OCI-LY1 (cell line): ENCODE data around the gene PHACTR2.

Source experiments
- H2AFZ ChIP-seq: fragments of 200-600 bp; sonication (generic), shearing (Covaris generic); 2 replicates; pipeline ENCODE4 v1.6.0; 2014; ENCODE audit warnings: antibody characterized with exemption, mild to moderate bottlenecking, low read length
- H3F3A ChIP-seq: fragments of 200-600 bp; sonication (generic), shearing (Covaris generic); 2 replicates; pipeline ENCODE4 v1.6.0; 2014; ENCODE audit warnings: mild to moderate bottlenecking, antibody characterized with exemption, low read length, moderate library complexity; ENCODE audit not compliant: insufficient read depth
- H3K27ac ChIP-seq: fragments of 200-600 bp; sonication (generic); 2 replicates; pipeline ENCODE4 v1.5.1; 2014; ENCODE audit warnings: low read length, mixed run types, mild to moderate bottlenecking, low read depth; ENCODE audit not compliant: poor library complexity, severe bottlenecking
- H3K27me3 ChIP-seq: fragments of 200-600 bp; sonication (generic); 2 replicates; pipeline ENCODE4 v1.6.0; 2014; ENCODE audit warnings: antibody characterized with exemption, mild to moderate bottlenecking, low read length, moderate library complexity; ENCODE audit not compliant: insufficient read depth
- H3K36me3 ChIP-seq: fragments of 200-600 bp; sonication (generic); 2 replicates; pipeline ENCODE4 v1.6.1; 2014; ENCODE audit warnings: mild to moderate bottlenecking, antibody characterized with exemption, low read length, moderate library complexity, mixed read lengths; ENCODE audit not compliant: insufficient read depth
- H3K4me1 ChIP-seq: fragments of 200-600 bp; sonication (generic); 2 replicates; pipeline ENCODE4 v1.5.1; 2014; ENCODE audit warnings: mild to moderate bottlenecking, low read length, moderate library complexity; ENCODE audit not compliant: insufficient read depth, severe bottlenecking
- H3K4me2 ChIP-seq: fragments of 200-600 bp; sonication (generic), shearing (Covaris generic); 2 replicates; pipeline ENCODE4 v1.6.1; 2014; ENCODE audit warnings: low read length
- H3K4me3 ChIP-seq: fragments of 200-600 bp; sonication (generic); 2 replicates; pipeline ENCODE4 v1.5.1; 2014; ENCODE audit warnings: low read length, low read depth, mild to moderate bottlenecking, mixed read lengths; ENCODE audit not compliant: poor library complexity, severe bottlenecking
- H3K79me2 ChIP-seq: fragments of 200-600 bp; shearing (Covaris generic); 2 replicates; pipeline ENCODE4 v1.6.1; 2016; ENCODE audit warnings: mixed run types, low read length, mixed read lengths; ENCODE audit not compliant: insufficient read depth
- H3K9ac ChIP-seq: fragments of 200-600 bp; sonication (generic), shearing (Covaris generic); 2 replicates; pipeline ENCODE4 v1.6.1; 2014; ENCODE audit warnings: mild to moderate bottlenecking, low read length, mixed read lengths
- H3K9me2 ChIP-seq: fragments of 200-600 bp; sonication (generic), shearing (Covaris generic); 2 replicates; pipeline ENCODE4 v1.6.1; 2014; ENCODE audit warnings: low read depth, mild to moderate bottlenecking, low read length, mixed read lengths
- H3K9me3 ChIP-seq: fragments of 200-600 bp; shearing (Covaris generic); 2 replicates; pipeline ENCODE4 v1.6.1; 2014; ENCODE audit warnings: low read length, mixed read lengths
- H4K20me1 ChIP-seq: fragments of 200-600 bp; sonication (generic), shearing (Covaris generic); 2 replicates; pipeline ENCODE4 v1.6.0; 2016; ENCODE audit warnings: mild to moderate bottlenecking, low read length; ENCODE audit not compliant: insufficient read depth
- CTCF ChIP-seq: fragments of 200-600 bp; sonication (generic), shearing (Covaris generic); IDR thresholded peaks from 2 replicates; pipeline ENCODE4 v1.5.1; 2017; ENCODE audit warnings: mild to moderate bottlenecking, antibody characterized with exemption, low read length, moderate library complexity, mixed read lengths
- EZH2 ChIP-seq: fragments of 200-600 bp; sonication (generic), shearing (Covaris generic); IDR thresholded peaks from 2 replicates; pipeline ENCODE4 v1.8.0; 2017; ENCODE audit warnings: borderline replicate concordance, mixed run types, mild to moderate bottlenecking, antibody characterized with exemption, low read length, moderate library complexity, mixed read lengths

PHACTR2 gene

GRCh38 chr6:143711714-143712113 is 33.9 kb downstream of the PHACTR2 start:
- no peaks in the 10 kb centered on the region for H3K79me2 ChIP-seq
- no peak overlapping the region for H3K4me3 ChIP-seq
- H3K27ac ChIP-seq: no peak overlapping the region
- no peak overlapping the region for H3K4me2 ChIP-seq
- no peaks in the 10 kb centered on the region for H3K4me1 ChIP-seq
- no peaks in the 10 kb centered on the region for H3K36me3 ChIP-seq
- no peak overlapping the region for H3K9ac ChIP-seq
- H3K9me2 ChIP-seq: no peaks in the 10 kb centered on the region
- no peaks in the 10 kb centered on the region for H3K9me3 ChIP-seq
- H3F3A ChIP-seq: no peaks in the 10 kb centered on the region
- TF ChIP-seq CTCF: no peak
- no peak for TF ChIP-seq EZH2
- H2AFZ ChIP-seq: no peak overlapping the region
- no peaks in the 10 kb centered on the region for H4K20me1 ChIP-seq
- H3K27me3 ChIP-seq: no peaks in the 10 kb centered on the region

- Histone ChIP-seq H3K4me3 (no peak overlapping the region), H3K9ac (no peak overlapping the region), H3K4me1 (no peaks in the 10 kb centered on the region), H4K20me1 (no peaks in the 10 kb centered on the region), H3K36me3 (no peaks in the 10 kb centered on the region), H3K9me3 (no peaks in the 10 kb centered on the region), H2AFZ (no peak overlapping the region), H3K9me2 (no peaks in the 10 kb centered on the region), H3K79me2 (no peaks in the 10 kb centered on the region), H3F3A (no peaks in the 10 kb centered on the region), H3K27me3 (no peaks in the 10 kb centered on the region), H3K4me2 (no peak overlapping the region), H3K27ac (no peak overlapping the region)
- no peak for TF ChIP-seq CTCF
- TF ChIP-seq EZH2: no peak
These were observed 40.7 kb downstream of the PHACTR2 start for GRCh38 chr6:143718472-143718871.

GRCh38 chr6:143721642-143722041 is 43.9 kb downstream of the PHACTR2 start:
- TF ChIP-seq CTCF (no peak), EZH2 (no peak)
- H3K9me3 ChIP-seq: no peaks in the 10 kb centered on the region
- H3K9ac ChIP-seq: no peak overlapping the region
- H3K27me3 ChIP-seq: no peaks in the 10 kb centered on the region
- H3K27ac ChIP-seq: no peak overlapping the region
- no peaks in the 10 kb centered on the region for H3K79me2 ChIP-seq
- no peak overlapping the region for H3K4me3 ChIP-seq
- no peak overlapping the region for H3K4me2 ChIP-seq
- no peaks in the 10 kb centered on the region for H3F3A ChIP-seq
- no peaks in the 10 kb centered on the region for H3K4me1 ChIP-seq
- H2AFZ ChIP-seq: no peak overlapping the region
- H3K9me2 ChIP-seq: no peaks in the 10 kb centered on the region
- no peaks in the 10 kb centered on the region for H3K36me3 ChIP-seq
- H4K20me1 ChIP-seq: no peaks in the 10 kb centered on the region
